ENCODE measurements around the gene ZNF440.

ZNF440 gene

GRCh38 chr19:11882606-11883005 is 68.5 kb downstream of the ZNF440 start:
- no peak for DNase-seq (ENCODE audit: low read depth in 2 of 2)

Data from stimulated activated CD8-positive, alpha-beta memory T cell treated with anti-CD3 and anti-CD28 coated beads, Interleukin-2, amount 100 ng/mL, for 48 hours (primary cell).